NCI-H1694 (cell line): ENCODE data around the gene DPM1.

Experiments used
- DNase-seq: peaks from one replicate; lab custom pipeline; 2025; lab: John Stamatoyannopoulos, UW

DPM1 gene

DNA sequence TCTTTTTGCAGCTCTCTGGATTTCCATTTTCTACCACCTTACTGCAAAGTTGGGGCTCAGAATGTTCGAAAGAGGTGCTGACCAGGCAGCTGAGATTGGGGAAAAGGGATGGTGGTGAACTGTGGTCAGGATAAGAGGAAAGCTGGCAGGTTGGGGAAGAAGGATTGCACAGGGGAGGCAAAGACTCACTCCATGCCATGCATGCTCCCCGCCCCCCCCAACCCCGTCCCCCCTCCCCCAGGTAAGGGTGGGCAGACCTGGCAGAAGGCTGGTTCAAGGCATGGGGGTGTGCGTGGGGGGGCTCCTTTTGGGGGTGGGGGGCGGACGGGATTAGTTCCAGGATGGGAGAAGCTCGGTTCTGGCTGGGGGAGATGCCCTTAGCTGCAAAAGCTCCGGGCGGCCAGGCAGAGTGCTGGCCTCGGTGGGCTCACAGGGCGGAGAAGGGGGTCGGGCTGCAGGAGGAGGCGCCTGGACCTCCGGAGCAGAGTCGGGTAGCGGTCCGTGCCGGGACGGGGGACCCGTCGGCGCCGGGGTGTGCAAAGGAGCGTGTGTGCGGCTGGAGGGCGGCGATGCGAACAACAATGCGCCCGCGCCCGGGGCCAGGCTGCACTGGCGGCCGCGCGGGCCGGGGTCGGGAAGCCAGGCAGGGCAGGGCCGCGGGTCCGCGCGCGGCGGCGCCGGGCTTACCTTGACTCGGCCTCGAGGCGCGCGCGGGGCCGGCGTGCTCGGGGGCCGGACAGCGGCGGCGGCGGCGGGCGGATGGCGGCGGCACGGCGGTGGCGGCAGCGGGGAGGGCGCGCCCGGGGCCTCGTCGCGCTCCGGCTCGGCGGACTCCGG, 28.0 kb downstream of the DPM1 start:
- no peak for DNase-seq

GRCh38 chr20:50929299-50930138, 28.8 kb downstream of the DPM1 start:
- DNase-seq = peak; percentile 89

DNA sequence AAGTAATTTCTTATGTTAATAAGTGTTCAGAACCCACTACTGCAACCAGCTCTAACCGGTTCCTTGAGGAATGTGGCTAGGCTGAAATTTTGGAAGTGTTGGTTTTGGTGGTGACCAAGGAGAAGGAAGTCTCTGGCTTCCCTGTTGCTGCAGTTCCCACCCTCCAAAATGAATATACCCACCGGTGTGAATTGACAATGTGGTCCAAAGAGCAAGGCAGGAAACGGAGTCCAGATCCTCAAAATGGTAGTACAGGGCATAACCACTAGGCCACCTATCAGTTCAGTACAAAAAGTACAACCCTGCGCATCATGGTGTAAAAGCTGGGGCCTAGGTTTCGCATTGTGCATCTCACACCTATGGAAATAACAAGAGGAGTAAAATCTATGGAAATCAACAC, 29.9 kb downstream of the DPM1 start:
- DNase-seq = no peak

GRCh38 chr20:50926530-50926929, 31.8 kb downstream of the DPM1 start:
- DNase-seq = no peak

DNA sequence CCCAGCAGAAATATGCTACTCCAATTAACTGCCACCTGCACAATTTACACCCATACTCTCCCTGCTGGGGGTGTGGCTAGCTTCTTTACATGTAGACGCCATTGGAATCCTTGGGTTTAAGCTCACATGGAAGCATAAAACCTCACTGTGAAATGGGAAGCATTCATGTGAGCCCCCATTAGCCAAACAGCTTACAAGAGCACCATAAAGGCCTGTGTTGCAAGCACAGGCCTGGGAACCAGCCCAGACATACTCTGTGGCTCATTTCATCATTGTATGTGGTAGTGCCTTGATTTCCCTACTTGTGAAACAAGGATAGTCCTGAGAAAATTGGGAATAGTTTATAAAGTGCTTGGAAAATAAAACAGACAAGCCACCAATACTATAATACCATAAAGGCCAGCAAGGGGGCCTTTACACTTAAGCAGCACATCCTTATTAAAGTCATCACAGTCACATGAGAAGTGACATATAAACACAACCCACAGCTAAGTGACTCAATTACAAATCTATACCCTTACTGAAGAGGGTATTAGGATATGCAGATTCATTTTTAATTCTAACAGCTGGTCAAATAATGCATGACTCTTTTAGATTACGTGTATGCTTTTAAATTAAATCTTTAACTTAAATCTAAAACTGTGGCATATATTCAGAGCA, 33.9 kb downstream of the DPM1 start:
- no peak for DNase-seq

- DNase-seq = no peak
Observed at GRCh38 chr20:50921803-50922501, 36.4 kb downstream of the DPM1 start.

DNA sequence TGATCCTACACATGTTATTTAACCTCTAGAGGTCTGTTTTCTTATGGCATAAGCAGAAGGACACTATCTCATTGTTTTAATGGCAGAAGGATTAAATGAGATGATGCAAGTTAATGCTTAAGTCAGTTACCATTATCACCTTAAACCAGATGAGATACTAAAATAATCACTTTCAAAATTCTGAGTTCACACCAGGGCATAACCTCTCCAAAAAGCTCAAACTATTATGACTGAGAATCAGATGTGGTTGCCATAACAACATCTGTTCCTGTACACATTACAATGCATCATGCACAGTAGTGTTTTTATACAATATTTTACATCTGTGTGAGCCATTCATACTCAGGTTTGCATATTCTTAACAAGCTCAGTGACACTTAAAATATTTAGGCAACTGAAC, 37.3 kb downstream of the DPM1 start:
- no peak for DNase-seq

DNA sequence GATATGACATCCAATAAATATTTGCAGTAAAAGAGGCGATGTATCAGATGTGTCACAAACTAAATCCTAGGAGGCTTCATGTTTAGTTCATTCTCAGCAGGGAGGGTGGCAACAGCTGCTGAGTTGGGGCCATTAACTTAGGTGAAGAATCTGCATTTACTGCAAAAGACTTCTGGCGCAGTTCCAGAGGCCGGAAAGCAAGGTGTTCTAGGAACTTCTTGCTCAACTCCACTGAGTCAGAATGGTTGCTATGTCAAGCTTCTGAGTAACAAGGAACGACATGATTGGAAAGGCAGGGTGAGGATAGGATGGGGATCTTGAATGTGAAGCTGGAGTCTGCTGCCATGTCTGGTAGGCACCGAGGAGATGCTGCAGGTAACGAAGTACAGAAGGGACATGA, 38.8 kb downstream of the DPM1 start:
- DNase-seq = no peak

DNA sequence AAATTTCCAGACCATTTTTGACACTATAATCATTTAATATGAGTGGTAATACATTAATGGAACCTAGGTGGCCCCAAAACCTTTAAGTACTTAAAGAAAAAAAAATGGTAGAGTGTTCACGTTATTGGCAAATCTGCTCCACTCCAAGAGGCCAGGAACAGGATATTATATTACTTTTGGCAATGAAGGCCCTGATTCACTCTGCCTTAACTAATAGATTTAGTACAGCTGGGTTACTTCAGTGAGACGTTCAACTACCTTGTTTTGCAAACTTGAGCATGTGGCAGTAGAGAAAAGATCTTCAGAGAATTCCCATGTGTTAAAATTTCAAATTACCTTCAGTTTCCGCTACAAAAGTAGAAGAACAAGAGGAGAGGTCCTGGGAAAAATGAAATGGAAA, 39.9 kb downstream of the DPM1 start:
- no peak for DNase-seq

- no peak for DNase-seq
Observed at GRCh38 chr20:50916934-50917333, 41.4 kb downstream of the DPM1 start.

DNA sequence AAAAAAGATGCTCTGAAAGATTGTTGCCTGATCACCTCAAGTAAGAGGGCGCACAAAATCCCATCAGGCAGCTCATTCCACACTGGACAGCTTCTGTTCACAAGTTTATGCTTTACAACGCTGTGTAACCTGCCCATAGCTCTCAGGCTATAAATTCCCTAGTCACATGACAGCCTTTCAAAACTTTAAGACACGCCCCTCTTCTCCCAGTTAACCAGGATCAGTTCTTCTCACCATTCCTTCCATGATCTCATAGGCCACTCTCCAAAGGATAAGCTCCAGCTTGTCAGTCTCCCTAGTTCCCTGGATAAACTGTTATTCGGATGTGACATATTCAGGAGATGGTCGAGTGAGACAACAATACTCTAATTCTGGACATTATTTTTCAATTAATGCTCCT, 42.1 kb downstream of the DPM1 start:
- no peak for DNase-seq

DNA sequence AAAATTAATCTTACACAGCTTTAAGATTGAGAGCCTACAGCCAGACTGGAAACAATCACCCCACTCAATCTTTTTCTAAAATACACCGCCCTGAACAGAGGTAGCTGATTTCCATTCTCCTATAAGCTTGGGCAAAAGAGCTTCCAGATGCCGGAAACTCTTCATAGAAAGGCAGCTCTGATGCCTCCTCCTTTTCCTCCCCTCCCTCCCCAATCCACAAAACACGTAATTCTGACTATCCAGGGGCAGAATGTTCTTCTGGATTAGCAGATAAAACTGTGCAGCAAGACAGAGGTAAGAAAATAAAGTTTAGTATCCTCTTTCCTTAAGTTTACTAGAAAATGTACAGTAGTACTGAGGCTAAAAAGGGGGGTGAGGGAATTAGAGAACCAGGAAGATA, 42.9 kb downstream of the DPM1 start:
- no peak for DNase-seq

DNA sequence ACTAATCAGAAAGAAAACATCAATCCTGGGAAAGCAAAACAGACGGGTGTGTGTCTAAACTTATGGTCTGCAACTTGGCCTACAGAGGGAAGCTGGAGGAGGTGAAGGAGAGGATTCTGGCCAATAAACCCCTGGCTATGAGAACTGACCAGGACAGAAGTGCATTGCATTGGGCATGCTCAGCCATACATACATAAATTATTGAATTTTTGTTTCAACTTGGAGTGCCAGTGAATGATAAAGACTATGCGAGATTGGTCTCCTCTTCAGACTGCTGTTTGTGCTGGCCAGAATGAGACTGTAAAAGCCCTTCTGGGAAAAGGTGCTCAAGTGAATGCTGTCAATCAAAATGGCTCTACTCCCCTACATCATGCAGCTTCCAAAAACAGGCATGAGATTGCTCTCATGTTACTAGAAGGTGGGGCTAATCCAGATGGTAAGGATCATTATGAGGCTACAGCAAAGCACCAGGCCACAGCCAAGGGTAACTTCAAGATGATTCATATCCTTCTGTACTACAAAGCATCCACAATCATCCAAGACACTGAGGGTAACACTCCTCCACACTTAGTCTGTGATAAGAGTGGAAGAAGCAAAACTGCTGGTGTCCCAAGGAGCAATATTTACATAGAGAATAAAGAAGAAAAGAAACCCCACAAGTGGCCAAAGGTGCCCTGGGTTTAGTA, 44.5 kb downstream of the DPM1 start:
- DNase-seq = no peak

DNA sequence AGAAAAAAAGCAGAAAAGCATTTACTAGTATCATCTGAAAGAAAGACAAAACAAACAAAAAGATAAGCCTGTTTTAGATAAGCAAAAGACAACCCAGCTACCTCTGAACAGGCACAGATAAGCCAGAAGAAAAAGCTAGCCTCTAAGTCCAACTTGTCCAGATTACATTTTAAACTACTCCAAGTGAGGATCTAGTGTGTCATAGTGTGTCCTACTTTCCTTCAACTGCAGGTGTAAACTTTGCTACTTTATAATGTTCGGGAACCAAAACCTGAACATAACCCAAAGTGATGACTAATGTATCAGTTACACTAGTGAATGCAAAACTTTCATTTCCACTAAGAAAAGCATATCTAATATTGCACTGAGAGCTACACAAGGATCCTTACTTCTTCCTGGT, 46.6 kb downstream of the DPM1 start:
- DNase-seq = no peak

DNA sequence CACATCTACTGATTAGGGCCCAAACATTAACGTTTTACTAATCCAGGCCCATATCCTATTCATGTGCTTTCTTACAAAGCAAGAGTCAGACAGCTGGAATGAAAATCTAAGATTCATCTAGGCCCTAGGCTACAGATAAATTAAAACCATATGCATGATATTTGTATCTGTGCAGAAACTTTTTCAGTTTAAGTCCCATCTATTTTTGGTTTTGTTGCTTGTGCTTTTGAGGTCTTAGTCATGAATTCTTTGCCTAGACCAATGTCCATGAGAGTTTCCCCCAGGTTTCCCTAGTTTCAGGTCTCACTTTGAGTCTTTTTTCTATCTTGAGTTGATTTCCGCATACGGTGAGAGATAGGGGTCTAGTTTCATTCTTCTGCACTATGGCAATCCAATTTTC, 47.3 kb downstream of the DPM1 start:
- no peak for DNase-seq

DNA sequence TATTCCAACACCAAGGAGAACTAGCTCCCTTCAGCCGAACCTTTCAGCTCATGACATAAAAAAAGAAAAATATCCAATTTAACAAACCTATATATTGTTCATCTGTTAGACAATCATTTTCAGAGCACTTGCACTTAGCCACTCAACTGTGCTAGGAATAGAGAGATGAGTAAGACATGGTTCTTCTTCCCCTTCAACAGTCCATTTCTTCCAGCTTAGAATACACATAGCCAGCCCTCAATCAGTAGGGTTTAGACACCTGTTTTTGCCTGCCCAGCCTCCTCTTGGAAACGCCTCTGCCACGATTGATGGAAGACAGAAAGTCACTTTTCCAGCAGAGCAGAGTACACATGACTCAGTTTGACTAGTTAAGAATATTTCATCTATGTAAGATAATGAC, 48.9 kb downstream of the DPM1 start:
- no peak for DNase-seq

GRCh38 chr20:50904067-50904570, 54.2 kb downstream of the DPM1 start:
- no peak for DNase-seq

GRCh38 chr20:50903353-50904051, 54.8 kb downstream of the DPM1 start:
- DNase-seq = no peak

DNA sequence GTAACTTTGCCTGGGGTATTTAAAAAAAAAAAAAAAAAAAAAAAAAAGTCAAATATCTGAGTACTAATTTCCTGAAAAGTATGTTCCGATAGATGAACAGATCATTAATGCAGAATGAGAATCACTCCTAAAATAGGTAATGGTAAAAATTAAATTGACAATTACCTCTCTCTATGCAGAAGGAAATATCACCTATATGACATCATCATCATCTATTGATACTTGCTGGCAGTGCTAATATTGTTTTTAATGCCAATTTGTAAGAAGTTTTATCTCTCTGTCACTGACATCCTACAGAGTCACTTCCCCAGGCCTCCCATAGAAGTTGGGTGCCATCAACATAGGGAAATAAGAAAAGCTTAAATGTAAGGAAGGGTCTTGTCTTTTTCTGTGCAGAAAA, 57.0 kb downstream of the DPM1 start:
- no peak for DNase-seq

- DNase-seq = no peak
Observed at GRCh38 chr20:50900261-50900660, 58.1 kb downstream of the DPM1 start.

DNA sequence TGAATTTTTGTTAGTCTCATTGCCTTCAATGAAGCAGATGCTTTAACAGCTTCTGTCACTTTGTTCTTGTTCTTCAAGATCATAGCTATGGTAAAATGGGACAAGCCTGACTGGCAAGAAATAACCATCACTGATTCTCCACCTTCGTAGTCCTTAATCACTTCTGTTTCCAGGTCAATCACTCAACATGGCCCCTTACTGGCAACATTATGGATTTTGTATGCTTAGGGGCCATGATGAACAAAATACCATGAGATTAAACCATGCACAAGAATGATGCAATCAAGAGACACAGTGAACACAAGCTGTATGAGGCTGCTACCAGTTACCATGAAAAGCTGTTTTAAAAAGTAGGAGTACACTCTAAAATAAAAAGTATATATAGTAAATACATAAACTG, 59.9 kb downstream of the DPM1 start:
- DNase-seq = no peak
